CD4-positive, alpha-beta T cell treated with Interleukin-15 for 1 hour (primary cell): ENCODE data around the gene USHBP1.
A peak's percentile ranks its signal among the peaks of the same experiment; 100 is the strongest.
"Not testable (repeated sequence)": the region's sequence is repeated elsewhere in the genome, so short reads cannot be mapped to it uniquely, and the experiment has no call there.

Experiments
- DNase-seq: peaks from one replicate; pipeline ENCODE4 v3.0.0-alpha.2; 2020

The USHBP1 gene

GRCh38 chr19:17295551-17295950 lies 31.0 kb upstream of the USHBP1 start:
- DNase-seq, result not testable (repeated sequence)

GRCh38 chr19:17294051-17294891 lies 29.7 kb upstream of the USHBP1 start:
- DNase-seq, result peak; percentile 39

GRCh38 chr19:17293605-17294004 lies 29.1 kb upstream of the USHBP1 start:
- no peak for DNase-seq

- peak; percentile 81 for DNase-seq
These were observed 27.9 kb upstream of the USHBP1 start for GRCh38 chr19:17292301-17293074.

- peak; percentile 62 for DNase-seq
These were observed 24.9 kb upstream of the USHBP1 start for GRCh38 chr19:17289489-17289888.

GRCh38 chr19:17286752-17287151 lies 22.2 kb upstream of the USHBP1 start:
- DNase-seq, result no peak

- DNase-seq, result no peak
These were observed 21.7 kb upstream of the USHBP1 start for GRCh38 chr19:17286263-17286662.

- DNase-seq, result no peak
These were observed 21.0 kb upstream of the USHBP1 start for GRCh38 chr19:17285415-17286135.

GRCh38 chr19:17283504-17283996 lies 19.0 kb upstream of the USHBP1 start:
- no peak for DNase-seq

GRCh38 chr19:17282488-17283125 lies 18.1 kb upstream of the USHBP1 start:
- peak; percentile 77 for DNase-seq

- peak; percentile 60 for DNase-seq
These were observed 17.1 kb upstream of the USHBP1 start, which contains the start of gene ANKLE1 for GRCh38 chr19:17281391-17282304. ANKLE1 (plus strand) TSS chr19:17281901; CDS start chr19:17281921, 20 bp downstream.

- DNase-seq, result no peak
These were observed 14.9 kb upstream of the USHBP1 start for GRCh38 chr19:17279436-17279835.

- no peak for DNase-seq
These were observed 11.1 kb upstream of the USHBP1 start for GRCh38 chr19:17275441-17276175.

- not testable (repeated sequence) for DNase-seq
These were observed 10.3 kb upstream of the USHBP1 start for GRCh38 chr19:17274892-17275291.

- DNase-seq, result no peak
These were observed 4.2 kb upstream of the USHBP1 start for GRCh38 chr19:17268754-17269153.

GRCh38 chr19:17266975-17267788 lies 2.6 kb upstream of the USHBP1 start, which contains the start of gene BABAM1:
BABAM1 (plus strand) TSS chr19:17267443; CDS start chr19:17268807, 1,364 bp downstream.
- peak; percentile 98 for DNase-seq

GRCh38 chr19:17266589-17266974 lies 2.0 kb upstream of the USHBP1 start:
- no peak for DNase-seq

- no peak for DNase-seq
These were observed 1.5 kb upstream of the USHBP1 start for GRCh38 chr19:17266026-17266425.
